GM12878 (cell line): Measurements from ENCODE around the gene FOXP1. TPM values are rescaled to one million over a fixed set of nuclear protein-coding genes. Genes with fewer than 3 reads are reported as not detected.

Experiments
- ATF7 ChIP-seq: fragments of 450-650 bp; IDR thresholded peaks from 2 replicates; pipeline ENCODE4 v1.6.1; 2016; ENCODE audit warnings: low read depth, mild to moderate bottlenecking
- BHLHE40 ChIP-seq, 2 experiments: fragments of 450-650 bp in 1 of 2; IDR thresholded peaks; 2 replicates each; pipeline ENCODE4 v1.6.1; 2011 to 2017; ENCODE audit warnings: low read depth in 2 of 2, borderline replicate concordance in 1 of 2, improper control_type of control experiment in 1 of 2, low read length in 1 of 2, mild to moderate bottlenecking in 1 of 2
- CREM ChIP-seq: IDR thresholded peaks from 2 replicates; pipeline ENCODE4 v1.6.1; 2014; ENCODE audit warnings: antibody characterized with exemption, low read depth
- E4F1 ChIP-seq: fragments of 450-650 bp; IDR thresholded peaks from 2 replicates; pipeline ENCODE4 v1.6.1; 2018; ENCODE audit warnings: borderline replicate concordance, mild to moderate bottlenecking; ENCODE audit not compliant: partially characterized antibody
- EGR1 ChIP-seq, 2 experiments: IDR thresholded peaks; 1 replicate in 1 of 2; 2 replicates in 1 of 2; pipeline ENCODE4 v1.6.1; 2011 to 2012; ENCODE audit warnings: low read depth in 2 of 2, low read length in 2 of 2, borderline replicate concordance in 1 of 2, mild to moderate bottlenecking in 1 of 2, moderate library complexity in 1 of 2
- EP300 ChIP-seq, 2 experiments: fragments of 150-350 bp in 1 of 2; IDR thresholded peaks; 2 replicates each; pipeline ENCODE4 v1.6.1; 2011 to 2012; ENCODE audit warnings: low read depth in 2 of 2, low read length in 2 of 2, borderline replicate concordance in 1 of 2, improper control_type of control experiment in 1 of 2, inconsistent platforms in 1 of 2; ENCODE audit not compliant: control insufficient read depth in 1 of 2
- HSF1 ChIP-seq: fragments of 150-350 bp; IDR thresholded peaks from 2 replicates; pipeline ENCODE4 v1.6.1; 2014; ENCODE audit warnings: mild to moderate bottlenecking, low read depth, low read length
- IKZF2 ChIP-seq, 2 experiments: fragments of 450-650 bp; IDR thresholded peaks; 2 replicates each; pipeline ENCODE4 v1.6.1; 2017; ENCODE audit warnings: mild to moderate bottlenecking in 2 of 2, moderate library complexity in 2 of 2
- IRF3 ChIP-seq: fragments of 450-650 bp; IDR thresholded peaks from 2 replicates; pipeline ENCODE4 v1.6.1; 2014; ENCODE audit warnings: mild to moderate bottlenecking
- SMAD1 ChIP-seq: fragments of 450-650 bp; IDR thresholded peaks from 2 replicates; pipeline ENCODE4 v1.6.1; 2018; ENCODE audit warnings: mild to moderate bottlenecking, low read depth; ENCODE audit not compliant: partially characterized antibody
- TBL1XR1 ChIP-seq: IDR thresholded peaks from 2 replicates; pipeline ENCODE4 v1.6.1; 2012; ENCODE audit warnings: low read depth, low read length, improper control_type of control experiment
- ZBTB33 ChIP-seq: fragments of 450-650 bp; IDR thresholded peaks from 2 replicates; pipeline ENCODE4 v1.6.1; 2017; ENCODE audit warnings: mild to moderate bottlenecking
- polyA plus RNA-seq, 11 experiments: library from polyadenylated mRNA; depleted of rRNA in 4 of 11; unstranded in 6 of 11; stranded (reverse) in 5 of 11; fragments of >200 nt; fragmentation: Nextera tagmentation in 4 of 11; fragmentation: Illumina TruSeq in 1 of 11; extraction: Ambion mirVana in 4 of 11; extraction: Trizol in 1 of 11; gene quantifications; 1 replicate in 1 of 11; 2 replicates in 10 of 11; pipeline versions ENCODE4 v1.2.1 to v1.2.3, GENCODE V29; 2011 to 2016; ENCODE audit warnings: inconsistent platforms in 2 of 11, missing spikeins in 2 of 11, low read depth in 1 of 11
- total RNA-seq, 4 experiments: library from RNA; depleted of rRNA in 3 of 4; stranded (reverse); fragments of >200 nt in 3 of 4; fragmentation: Illumina TruSeq in 1 of 4; extraction: Trizol in 1 of 4; gene quantifications; 2 replicates each; pipeline versions ENCODE4 v1.2.1 to v1.2.3, GENCODE V29; 2013 to 2021

The FOXP1 gene
- total and polyA plus RNA-seq, 10 of the 15 experiments (the other 5 are each of a cell fraction or from before 2014, with no cell fraction given) = 0.05 to 1.6 (median 0.20) TPM; not detected in 1

GRCh38 chr3:71057526-71057894, 526.0 kb downstream of the FOXP1 start (continued):
- TF ChIP-seq EP300 (IDR thresholded peaks at IDR 0.05; ENCODE audit: borderline replicate concordance in 1 of 2, control insufficient read depth in 1 of 2, low read depth in 2 of 2, low read length in 2 of 2) (no peak), BHLHE40 (IDR thresholded peaks at IDR 0.05; ENCODE audit: borderline replicate concordance in 1 of 2, low read depth in 2 of 2, low read length in 1 of 2) (no peak), IKZF2 (IDR thresholded peaks at IDR 0.05) (no peak), IRF3 (no peak), HSF1 (no peak), ATF7 (no peak), SMAD1 (no peak), TBL1XR1 (no peak), EGR1 (IDR thresholded peaks at IDR 0.05; ENCODE audit: borderline replicate concordance in 1 of 2, low read depth in 2 of 2, low read length in 2 of 2) (no peak), CREM (no peak), E4F1 (no peak), ZBTB33 (no peak)
- TF ChIP-seq, all 136 proteins: peak for 0
